ENCODE data around the gene RTEL1.

Gene RTEL1

DNA sequence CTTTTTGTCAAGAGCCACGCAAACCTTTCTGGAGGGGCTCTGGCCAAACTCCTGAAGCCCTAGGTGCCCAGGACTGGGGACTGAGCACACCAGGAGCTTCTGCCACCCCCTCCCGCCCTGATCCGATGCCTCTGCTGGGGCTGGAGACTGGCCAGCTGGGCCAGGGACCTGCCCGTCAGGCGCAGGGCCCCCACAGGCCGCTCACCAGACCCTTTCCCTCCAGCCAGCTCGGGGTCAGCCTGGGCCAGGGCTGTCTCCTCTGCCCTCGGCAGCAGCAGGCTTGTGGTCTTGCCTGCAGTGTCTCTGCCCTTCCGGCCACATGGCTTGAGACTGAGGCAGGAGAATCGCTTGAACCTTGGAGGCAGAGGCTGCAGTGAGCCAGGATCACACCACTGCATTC is 14.6 kb downstream of the RTEL1 start:
- no peak for DNase-seq

DNA sequence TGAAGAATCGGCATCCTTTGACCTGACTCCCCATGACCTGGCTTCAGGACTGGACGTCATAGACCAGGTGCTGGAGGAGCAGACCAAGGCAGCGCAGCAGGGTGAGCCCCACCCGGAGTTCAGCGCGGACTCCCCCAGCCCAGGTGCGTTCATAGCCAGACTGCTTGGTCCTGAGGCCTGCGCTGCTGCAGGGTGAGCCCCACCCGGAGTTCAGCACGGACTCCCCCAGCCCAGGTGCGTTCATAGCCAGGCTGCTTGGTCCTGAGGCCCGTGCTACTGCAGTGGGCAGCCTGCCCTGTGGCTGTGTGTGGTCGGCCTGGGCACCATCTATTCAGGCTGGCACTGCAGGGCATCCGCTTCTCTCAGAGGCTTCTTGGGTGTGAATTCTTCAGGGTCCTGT is 15.8 kb downstream of the RTEL1 start:
- DNase-seq = no peak

DNA sequence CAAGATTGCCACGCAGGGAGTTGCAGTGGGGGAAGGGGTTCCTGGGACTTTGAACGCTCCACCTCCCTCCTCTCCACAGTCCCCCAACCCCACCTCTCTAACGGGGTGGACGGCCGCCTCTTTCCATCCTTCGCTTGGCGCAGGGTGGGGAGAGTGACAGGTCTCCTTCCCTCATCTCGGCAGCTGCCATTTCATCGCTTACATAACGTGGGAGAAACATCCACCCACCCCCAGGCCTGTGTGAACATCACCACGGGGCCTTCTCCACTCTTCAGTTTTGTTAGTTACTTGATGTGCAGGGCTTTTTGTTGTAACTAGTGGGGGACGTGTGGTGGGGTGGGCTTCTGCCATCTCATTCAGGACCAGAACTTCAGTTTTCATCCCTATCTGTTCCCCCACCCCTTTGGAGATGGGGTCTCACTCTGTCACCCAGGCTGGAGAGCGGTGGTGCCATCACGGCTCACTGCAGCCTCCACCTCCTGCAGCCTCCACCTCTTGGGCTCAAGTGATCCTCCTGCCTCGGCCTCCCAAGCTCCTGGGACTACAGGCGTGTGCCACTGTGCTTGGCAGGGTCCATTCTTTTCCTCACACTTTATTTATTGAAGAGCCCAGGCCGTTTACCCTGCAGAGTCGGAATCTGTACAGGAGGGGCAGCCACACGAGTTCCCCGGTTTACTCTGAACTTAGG is 17.7 kb downstream of the RTEL1 start:
- no peak for DNase-seq

DNA sequence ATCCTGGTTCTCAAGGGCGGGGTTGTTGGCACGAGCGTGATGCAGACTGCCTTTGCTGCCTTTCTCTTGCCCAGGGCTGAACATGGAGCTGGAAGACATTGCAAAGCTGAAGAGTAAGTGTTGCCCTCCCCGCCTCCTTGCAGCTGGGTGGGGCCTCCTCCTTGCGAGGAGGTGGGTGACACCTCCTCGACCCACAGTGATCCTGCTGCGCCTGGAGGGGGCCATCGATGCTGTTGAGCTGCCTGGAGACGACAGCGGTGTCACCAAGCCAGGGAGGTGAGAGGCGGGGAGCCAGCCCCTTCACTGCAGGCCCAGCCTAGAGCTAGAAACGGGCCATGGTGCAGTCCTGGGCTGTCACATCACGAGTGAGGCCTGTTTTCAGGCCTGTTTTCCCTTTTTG is 20.0 kb downstream of the RTEL1 start:
- no peak for DNase-seq

DNA sequence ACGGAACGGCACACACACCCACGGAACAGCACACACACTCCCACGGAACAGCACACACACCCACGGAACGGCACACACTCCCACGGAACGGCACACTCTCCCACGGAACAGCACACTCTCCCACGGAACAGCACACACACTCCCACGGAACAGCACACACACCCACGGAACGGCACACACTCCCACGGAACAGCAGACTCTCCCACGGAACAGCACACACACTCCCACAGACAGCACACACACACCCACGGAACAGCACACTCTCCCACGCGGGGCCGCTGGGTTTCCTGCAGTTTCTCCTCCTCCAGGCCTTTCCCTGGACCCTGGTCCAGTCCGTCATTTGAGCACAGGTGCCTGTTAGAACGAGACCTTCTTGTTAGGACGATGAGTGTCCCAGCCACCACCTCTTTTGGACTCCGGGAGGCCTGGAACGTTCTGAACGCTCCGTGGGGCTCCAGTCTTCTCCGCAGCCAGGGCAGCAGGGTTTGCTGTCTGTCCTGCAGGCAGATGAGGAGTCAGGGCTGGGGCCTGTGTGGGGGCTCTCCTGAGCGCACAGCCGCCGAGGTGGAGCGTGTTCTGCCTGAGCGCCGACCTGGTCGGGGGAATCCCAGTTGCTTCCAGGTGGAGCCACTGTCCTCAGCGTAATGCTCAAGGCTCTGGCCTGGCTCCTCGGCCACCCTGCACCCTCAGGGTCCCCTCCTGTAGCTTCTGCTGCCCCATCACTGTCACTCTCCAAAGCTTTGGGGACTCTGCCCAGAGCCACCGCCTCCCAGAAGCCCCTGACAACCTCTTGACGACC is 20.8 kb downstream of the RTEL1 start:
- no peak for DNase-seq

DNA sequence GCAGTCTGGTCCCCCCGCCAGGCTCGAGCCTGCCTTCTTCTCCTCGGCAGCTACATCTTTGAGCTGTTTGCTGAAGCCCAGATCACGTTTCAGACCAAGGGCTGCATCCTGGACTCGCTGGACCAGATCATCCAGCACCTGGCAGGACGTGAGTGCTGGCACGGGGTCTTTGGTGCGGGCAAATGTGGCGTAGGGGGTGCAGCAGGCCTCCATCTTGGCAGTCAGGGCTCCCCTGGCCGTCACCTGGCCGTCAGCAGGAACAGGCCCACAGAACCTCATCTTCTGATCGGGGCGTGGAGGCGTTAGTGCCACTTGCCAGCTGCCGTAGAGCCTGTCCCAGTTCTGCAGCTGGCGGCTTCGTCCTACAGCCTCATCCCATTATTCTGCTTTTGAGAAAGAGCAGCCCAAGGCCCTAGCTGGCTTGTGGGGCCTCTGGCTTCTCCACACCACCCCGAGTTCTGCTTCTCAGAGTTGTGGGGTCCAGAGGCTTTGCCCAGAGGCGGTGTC is 21.7 kb downstream of the RTEL1 start:
- no peak for DNase-seq

DNA sequence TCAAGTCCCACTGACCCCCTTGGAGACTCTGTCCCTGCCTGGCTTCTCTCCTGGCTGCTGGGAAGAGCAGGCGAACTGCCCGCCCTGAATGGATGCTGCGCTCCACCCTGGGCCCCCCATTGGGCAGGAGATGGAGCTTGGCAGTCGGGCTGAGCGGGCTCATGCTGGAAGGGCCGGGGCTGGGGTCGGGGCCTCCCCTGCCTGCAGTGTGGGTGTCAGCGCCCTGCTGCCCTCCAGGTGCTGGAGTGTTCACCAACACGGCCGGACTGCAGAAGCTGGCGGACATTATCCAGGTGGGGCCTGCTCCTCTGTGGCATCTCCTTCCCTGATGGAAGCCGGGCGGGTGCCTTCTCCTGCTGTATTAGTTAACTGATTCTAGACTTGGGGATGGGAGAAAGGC is 22.3 kb downstream of the RTEL1 start:
- DNase-seq = no peak

DNA sequence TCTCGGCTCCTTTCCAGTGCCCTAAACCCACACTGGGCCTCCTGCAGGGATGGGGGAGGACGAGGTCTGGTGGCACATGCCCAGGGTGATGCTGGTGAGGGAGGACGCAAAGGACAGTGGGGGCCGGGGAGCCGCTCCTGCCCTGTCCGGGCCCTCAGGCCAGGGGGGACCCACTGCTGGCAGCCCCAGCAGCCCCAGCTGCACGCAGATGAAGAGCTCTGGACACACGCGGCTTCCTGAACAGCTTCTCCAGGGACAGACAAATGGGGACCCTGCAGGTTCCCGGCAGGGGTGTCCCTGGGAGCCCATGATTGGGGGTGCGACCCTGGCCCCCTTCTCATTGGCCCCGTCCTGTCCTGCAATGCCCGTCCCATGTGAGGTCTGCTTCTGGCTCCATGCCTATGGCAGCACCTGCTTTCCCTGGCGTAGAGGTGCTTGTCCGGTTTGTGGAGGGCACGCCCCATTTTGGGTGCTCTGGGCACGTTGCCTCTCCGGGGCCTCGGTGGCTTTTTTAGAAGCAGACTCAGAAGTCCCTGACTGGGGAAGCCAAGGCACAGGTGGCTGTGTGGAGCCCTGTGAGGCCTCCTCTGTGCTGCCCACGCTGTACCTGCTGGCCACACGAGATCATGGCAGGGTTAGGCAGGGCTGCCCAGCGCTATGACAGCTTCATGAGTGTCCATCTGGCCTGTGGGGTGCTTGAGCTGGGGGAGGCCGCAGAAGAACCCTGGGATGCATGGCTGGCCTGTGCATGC is 22.9 kb downstream of the RTEL1 start:
- DNase-seq = no peak

DNA sequence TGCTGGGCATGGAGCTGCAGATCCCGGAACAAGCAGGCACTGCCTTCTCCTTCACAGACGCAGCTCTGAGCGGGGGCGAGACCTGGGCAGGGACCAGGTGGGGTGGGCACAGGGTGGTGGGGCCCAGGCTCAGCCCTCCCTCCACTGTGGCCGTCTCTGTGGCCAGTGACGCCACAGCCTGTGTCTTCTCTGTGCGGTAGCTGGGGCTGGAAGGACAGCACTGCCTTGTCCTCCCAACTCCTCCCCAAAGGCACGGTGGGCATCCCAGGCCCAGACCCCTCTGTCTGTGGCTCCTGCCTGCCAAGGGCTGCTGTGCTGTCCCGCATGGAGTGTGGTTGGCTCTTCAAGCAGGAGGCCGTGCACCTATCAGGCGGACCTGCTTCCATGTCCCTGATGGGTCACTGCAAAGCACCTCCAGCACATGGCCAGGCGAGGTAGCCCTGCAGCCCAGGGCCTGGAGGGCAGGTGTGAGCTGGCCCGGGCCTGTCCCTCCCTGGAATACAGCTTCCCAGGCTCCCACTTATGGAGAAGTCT is 23.6 kb downstream of the RTEL1 start:
- no peak for DNase-seq

DNA sequence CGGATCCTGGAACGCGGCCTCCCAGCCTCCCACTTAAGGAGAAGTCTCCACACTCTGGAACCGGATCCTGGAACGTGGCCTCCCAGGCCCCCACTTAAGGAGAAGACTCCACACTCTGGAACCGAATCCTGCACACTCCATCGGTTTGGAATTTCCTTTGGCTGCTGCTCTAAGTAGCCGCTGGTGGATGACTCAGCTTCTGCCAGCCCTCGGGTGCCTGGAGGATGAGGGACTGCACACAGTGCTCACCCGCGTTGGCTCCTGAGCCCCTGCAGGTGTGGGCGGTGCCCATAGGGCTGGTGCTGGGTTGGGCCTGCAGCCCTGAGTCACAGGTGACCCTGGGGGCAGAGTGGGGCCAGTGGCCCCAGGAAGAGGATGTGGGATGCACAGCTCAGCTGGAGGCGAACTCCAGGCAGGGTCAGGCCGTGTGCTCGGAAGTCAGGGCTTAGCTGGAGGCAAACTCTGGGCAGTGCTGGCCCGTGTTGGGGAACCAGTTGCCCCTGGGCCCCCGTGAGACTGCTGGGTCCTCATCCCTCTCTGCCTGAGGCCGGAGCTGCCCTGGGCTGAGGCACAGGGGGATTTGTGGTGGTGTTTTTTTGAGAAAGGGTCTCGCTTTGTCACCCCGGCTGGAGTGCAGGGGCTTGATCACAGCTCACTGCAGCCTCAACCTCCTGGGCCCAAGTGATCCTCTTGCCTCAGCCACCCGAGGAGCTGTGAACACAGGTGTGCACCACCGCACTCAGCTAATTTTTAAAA is 24.4 kb downstream of the RTEL1 start:
- no peak for DNase-seq

DNA sequence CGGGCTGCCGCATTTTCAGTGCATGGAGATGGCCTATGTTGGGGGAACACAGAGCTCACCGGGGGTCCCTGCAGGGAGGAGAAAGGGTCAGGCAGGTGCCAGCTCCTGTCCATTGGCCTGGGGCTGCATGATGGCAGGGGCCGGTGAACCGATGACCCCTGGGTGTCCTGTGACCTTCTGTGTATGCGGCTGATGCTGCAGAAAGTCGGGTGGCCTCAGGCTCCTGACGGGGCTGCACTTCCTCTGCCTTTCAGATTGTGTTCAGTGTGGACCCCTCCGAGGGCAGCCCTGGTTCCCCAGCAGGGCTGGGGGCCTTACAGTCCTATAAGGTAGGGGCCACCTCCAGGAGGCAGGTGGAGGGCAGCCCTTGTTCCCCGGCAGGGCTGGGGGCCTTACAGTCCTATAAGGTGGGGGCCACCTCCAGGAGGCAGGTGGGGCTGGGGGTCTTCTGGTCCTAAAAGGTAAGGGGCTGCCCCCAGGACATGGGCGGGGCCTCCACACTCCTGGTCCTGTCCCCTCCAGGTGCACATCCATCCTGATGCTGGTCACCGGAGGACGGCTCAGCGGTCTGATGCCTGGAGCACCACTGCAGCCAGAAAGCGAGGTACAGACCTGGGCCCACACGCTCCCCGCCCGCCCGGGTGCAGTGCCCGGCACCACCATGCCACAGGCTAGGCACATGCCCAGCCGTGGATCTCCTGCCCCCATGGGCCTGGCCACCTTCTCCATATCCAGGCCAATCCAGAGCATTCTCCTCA is 27.3 kb downstream of the RTEL1 start:
- no peak for DNase-seq

DNA sequence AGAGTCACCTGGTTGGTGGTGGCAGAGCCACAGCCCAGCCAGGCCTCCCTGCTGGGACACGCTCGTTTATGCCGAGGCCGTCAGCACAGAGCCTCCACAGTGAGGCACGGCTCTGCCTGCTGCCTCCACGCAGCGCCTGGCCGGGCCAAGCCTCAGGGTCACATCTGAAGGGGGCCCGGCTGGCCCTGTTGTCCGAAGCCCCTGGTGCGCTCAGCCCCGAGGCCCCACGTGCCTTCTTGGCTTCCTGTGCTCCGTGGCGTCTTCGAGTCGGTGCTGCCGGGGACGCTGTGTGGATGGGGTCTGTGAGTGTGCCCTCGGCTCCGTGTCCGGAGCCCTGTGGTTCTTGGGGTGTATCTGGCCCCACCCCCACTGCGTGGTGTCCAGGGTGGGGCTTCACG is 28.0 kb downstream of the RTEL1 start:
- DNase-seq = no peak

DNA sequence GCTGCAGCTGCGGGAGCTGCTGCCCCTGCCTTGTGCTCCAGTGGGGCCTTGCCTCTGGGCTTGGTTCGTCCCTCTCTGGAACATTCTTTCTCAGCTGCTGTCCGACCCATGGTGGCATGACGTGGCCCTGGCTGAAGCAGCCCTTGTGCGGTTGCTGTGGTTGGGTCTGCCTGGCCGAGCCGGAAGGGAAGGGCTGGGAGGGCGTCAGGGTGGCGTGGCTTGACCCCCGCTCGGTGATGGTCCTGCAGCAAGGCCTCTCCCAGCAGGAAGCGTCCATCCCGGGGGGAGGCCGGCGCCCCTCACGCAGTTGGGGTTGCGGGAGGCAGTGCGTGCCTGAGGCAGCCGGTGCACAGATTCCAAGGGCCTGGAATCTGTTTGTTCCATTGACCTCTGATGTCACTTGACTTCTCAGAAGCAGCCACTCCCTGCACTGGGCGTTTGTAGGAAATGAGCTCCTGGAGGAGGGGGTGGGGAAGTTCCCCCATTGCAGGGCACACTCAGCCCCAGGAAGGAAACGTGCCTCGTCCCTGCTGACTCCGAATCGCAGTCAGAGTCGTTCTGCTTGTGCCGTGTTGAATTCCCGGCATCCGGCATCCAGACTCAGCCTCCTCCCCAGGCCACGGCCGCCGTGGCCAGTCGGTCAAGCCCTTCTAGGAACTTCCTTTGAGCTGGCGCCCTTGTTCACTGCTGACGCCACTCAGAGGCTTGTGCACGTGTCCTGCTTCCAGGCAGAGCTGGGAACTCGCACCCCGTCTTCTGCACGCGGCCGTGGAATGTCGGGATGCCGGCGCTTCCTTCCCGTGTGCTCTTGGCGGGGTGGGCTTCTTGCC is 28.6 kb downstream of the RTEL1 start:
- DNase-seq = no peak

DNA sequence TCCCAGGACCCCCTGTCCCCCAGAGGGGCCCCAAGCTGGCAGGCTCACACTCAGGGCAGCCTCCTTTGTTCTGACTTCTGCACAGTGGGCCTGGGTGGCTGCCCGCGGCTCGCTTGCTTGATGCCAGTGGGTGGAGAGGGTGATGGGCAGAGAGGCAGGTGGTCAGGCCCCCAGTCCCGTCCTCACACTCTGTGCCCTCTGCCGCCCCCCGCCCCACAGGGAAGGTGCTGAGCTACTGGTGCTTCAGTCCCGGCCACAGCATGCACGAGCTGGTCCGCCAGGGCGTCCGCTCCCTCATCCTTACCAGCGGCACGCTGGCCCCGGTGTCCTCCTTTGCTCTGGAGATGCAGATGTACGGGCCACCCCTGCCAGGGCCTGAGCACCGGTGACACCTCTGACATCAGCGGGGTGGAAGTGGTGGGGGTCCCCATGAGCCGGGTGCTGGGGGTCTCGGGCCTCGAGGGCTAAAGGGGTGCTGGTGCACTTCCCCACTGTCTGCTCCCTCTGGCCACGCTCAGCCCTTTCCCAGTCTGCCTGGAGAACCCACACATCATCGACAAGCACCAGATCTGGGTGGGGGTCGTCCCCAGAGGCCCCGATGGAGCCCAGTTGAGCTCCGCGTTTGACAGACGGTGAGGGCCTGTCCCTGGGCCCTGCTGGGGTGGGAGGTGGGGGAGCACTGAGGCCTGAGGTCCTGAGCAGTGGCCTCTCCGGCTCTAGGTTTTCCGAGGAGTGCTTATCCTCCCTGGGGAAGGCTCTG is 29.5 kb downstream of the RTEL1 start:
- no peak for DNase-seq

DNA sequence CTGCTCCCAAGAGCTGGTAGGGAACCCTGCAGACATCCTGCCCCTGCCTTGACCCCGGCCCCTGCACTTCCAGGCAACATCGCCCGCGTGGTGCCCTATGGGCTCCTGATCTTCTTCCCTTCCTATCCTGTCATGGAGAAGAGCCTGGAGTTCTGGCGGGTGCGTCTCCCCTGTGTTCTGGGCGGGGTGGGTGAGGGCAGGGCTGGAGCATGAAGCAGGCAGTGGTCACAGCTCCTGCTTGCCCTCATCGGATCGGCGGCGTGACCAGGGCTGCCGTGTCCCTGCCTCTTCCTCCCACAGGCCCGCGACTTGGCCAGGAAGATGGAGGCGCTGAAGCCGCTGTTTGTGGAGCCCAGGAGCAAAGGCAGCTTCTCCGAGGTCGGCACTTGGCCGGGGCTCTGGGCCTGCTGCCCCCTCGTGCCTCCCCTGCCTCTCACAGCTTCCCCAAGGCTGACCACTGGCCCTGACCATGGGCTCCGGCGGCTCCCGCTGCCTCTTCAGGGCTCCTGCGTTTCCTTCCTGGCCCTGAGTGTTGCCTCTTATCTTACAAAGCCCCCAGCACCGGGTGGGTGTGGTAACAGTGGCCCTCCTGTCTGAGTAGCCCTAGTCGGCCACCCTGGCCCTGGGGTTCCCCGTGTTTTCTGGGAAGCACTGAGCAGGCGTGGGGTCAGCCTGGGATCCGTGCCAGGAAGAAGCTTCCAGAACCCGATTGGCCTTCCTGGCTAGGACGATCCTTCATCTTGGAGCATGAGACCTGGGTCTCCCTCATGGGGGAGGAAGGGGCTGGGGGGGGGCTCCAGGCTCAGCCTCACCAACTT is 30.3 kb downstream of the RTEL1 start:
- DNase-seq = no peak

DNA sequence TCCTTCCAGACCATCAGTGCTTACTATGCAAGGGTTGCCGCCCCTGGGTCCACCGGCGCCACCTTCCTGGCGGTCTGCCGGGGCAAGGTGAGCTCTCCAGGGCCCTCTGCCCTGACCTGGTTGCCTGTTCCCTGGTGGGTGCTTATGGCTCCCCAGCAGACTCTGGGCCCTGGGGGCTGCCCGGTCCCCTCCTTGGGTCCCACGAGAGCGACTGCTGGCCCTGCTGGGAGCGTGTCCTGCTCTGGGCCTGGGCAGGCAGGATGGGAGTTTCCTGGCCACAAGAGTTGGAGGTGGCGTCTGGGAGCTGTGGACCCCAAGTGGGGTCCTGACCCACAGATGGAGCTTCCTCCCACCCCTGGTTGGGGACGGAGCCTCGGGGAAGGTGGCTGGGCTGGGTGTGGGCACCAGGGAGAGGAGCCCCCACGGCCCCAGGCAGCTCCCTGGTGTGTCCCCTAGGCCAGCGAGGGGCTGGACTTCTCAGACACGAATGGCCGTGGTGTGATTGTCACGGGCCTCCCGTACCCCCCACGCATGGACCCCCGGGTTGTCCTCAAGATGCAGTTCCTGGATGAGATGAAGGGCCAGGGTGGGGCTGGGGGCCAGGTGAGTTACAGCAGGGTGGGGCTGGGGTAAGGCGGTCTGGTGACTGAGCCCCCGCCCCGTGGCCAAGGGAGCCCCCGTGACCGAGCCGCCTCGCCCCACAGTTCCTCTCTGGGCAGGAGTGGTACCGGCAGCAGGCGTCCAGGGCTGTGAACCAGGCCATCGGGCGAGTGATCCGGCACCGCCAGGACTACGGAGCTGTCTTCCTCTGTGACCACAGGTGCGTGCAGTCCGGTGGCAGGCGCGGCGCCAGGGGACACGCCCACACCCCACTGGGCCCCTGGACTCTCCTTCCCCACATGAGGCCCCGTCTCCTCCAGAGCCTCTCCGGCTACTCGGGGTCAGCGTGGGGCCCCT is 31.2 kb downstream of the RTEL1 start:
- no peak for DNase-seq

DNA sequence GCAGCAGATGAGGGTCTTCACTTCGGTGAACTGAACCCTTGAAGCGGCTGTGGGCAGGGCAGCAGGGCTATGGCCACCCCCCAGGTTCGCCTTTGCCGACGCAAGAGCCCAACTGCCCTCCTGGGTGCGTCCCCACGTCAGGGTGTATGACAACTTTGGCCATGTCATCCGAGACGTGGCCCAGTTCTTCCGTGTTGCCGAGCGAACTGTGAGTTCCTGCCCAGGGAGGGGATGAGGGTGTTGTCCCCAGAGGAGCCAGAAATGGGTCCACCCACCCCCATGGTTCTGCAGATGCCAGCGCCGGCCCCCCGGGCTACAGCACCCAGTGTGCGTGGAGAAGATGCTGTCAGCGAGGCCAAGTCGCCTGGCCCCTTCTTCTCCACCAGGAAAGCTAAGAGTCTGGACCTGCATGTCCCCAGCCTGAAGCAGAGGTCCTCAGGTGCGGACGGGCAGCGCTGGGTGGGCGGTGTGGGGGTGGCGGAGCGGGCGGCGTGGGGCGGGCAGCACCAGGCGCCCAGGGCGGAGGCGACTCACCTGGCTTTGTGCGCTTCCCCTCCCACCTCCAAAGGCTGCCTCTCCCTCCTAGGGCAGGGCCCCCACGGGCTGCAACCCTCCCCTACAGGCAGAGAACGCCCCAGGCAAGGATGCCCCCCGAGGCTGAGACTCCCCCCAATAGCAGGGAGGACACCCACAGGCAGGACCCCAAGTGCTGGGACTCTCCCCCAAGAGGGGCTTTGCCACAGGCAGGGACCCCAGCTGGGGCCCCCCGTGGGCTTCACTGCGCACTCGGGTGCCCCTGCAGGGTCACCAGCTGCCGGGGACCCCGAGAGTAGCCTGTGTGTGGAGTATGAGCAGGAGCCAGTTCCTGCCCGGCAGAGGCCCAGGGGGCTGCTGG is 32.1 kb downstream of the RTEL1 start:
- DNase-seq = no peak
